ENCODE results near the gene TSNAXIP1. TPM values are rescaled to one million over a fixed set of nuclear protein-coding genes. Genes with fewer than 3 reads are reported as not detected.

Gene TSNAXIP1
- total and polyA plus RNA-seq, 2 donors (not counting 1 experiment from before 2014, with no cell fraction given) = 0.97 to 1.2 TPM

- TF ChIP-seq CTCF (IDR thresholded peaks at IDR 0.05) (no peak), EZH2 (IDR thresholded peaks at IDR 0.05; ENCODE audit: borderline replicate concordance, insufficient read depth, low read depth, low read length, poor library complexity, severe bottlenecking) (no peak)
- H3K27ac Mint-ChIP-seq = peak within 1 kb of the TSS; percentile 90
- Histone ChIP-seq H2AFZ (ENCODE audit: insufficient read depth, low read depth, low read length, poor library complexity, severe bottlenecking) (peak within 1 kb of the TSS; percentile 97), H3K27me3 (replicated peaks in 1 of 4; ENCODE audit: control extremely low read depth in 1 of 4, control insufficient read depth in 3 of 4, insufficient read depth in 4 of 4, low read length in 3 of 4) (no peaks in the 10 kb centered on the region), H3K79me2 (ENCODE audit: control insufficient read depth, insufficient read depth, low read length) (peaks cover 37% of the 10 kb centered on the region), H3K9me3 (ENCODE audit: control extremely low read depth in 1 of 3, control insufficient read depth in 2 of 3, insufficient read depth in 1 of 3, low read length in 2 of 3) (no peaks in the 10 kb centered on the region), H3K27ac (ENCODE audit: low read length in 2 of 2) (peak within 1 kb of the TSS; percentile 74 to 81), H3K9ac (ENCODE audit: low read length) (peak within 1 kb of the TSS; percentile 87), H3K4me1 (ENCODE audit: control insufficient read depth in 2 of 2, insufficient read depth in 2 of 2, low read length in 2 of 2) (peaks cover 23 to 25% of the 10 kb centered on the region in 2 donors), H3K4me3 (ENCODE audit: control extremely low read depth in 1 of 5, extremely low read depth in 1 of 5, insufficient read depth in 1 of 5, low read depth in 2 of 5, low read length in 4 of 5) (peak within 1 kb of the TSS; percentile 59 to 98 (median 88)), H3K4me2 (replicated peaks; ENCODE audit: low read depth, low read length, poor library complexity, severe bottlenecking) (peak within 1 kb of the TSS; percentile 98), H4K20me1 (ENCODE audit: control insufficient read depth, insufficient read depth, low read length, poor library complexity, severe bottlenecking) (peaks cover 33% of the 10 kb centered on the region), H3K36me3 (replicated peaks in 1 of 2; ENCODE audit: control extremely low read depth in 1 of 2, control insufficient read depth in 1 of 2, extremely low read depth in 1 of 2, insufficient read depth in 2 of 2, low read length in 1 of 2) (peaks cover 0 to 39% of the 10 kb centered on the region in 2 experiments)
- ATAC-seq (ENCODE audit: low read depth) = peak; percentile 90
- peak within 1 kb of the TSS; percentile 91 for H3K4me3 Mint-ChIP-seq
- 2% methylated on average over 71 of the region's 72 CpGs for WGBS (ENCODE audit: insufficient coverage)
- peak; percentile 90 for DNase-seq
- intact Hi-C loops (cut with micrococcal nuclease) = loop anchor here (1.0 to 5.0 kb wide), 7 partner anchors 20 to 154 kb away; partner anchors contain the start of genes GFOD2, NUTF2, PSKH1 and RANBP10
- POLR2A ChIA-PET = interaction anchor here (0.5 to 0.9 kb wide), 2 partner anchors 63 to 193 kb away, joined by 4 to 6 read pairs; no protein-coding TSS in a partner anchor
- H3K9me3 Mint-ChIP-seq (ENCODE audit: insufficient read depth) = no peaks in the 10 kb centered on the region
- CTCF ChIA-PET = interaction anchor here (0.7 to 2.3 kb wide), 7 partner anchors 11 to 356 kb away, joined by 3 to 17 read pairs (median 4); partner anchors contain the start of genes NRN1L and NUTF2
- peaks cover 37% of the 10 kb centered on the region for H3K4me1 Mint-ChIP-seq
- no peaks in the 10 kb centered on the region for H3K27me3 Mint-ChIP-seq
Measured at GRCh38 chr16:67872631-67873434, 66.1 kb downstream of the TSNAXIP1 start, which contains the start of gene EDC4. Gene EDC4, plus strand, starts transcription at chr16:67873052. Its CDS starts 210 bp downstream, at chr16:67873262.

Data from B cell (primary cell).